GM19372 (cell line): ENCODE measurements around the gene CASP5.
"Not testable (repeated sequence)": the region's sequence is repeated elsewhere in the genome, so short reads cannot be mapped to it uniquely, and the experiment has no call there.

Experiments used
- ATAC-seq: cut with Tn5 transposase; IDR thresholded peaks from one replicate; pipeline ENCODE4 v1.9.1; 2021; ENCODE audit warnings: mild to moderate bottlenecking, low read depth, moderate library complexity; ENCODE audit not compliant: unreplicated experiment

CASP5 gene

DNA sequence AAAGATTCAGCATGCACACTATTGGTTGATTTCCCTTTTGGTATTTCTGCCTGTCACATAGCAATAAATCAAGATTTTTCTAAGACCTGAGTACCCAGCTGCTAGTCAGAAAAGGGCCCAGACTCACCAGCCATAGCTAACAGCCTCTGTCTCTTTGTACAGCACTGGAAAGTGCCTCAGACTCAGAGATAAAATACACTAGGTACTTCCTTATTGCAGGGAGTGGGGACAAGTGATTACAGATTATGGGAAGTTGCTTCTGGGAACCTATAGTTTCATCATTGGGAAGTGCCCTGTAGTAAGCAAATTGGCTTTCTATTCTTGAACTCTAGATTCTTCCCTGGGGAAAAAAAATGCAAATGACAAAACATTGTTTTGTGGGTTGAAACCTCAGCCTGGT lies at the start of gene CASP5:
Gene CASP5 (minus strand): TSS at position 166 of the 400 bp plus-strand sequence. CDS start 32 bp downstream, at position 134.
- ATAC-seq = no peak

DNA sequence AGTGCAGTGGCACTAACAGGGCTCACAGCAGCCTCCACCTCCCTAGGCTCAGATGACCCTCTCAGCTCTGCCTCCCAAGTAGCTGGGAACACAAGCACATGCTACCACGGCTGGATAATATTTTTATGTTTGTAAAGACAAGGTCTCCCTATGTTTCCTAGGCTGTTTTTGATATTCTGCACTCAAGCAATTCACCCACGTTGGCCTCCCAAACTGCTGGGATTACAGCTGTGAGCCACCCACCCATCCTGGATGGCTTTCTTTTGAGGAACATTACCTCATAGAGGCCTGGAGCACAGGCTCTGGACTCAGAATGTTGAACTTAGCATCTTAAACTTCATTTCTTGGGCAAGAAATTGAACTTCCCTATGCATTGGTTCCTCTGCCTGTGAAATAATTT lies 49.1 kb upstream of the CASP5 start:
- not testable (repeated sequence) for ATAC-seq

DNA sequence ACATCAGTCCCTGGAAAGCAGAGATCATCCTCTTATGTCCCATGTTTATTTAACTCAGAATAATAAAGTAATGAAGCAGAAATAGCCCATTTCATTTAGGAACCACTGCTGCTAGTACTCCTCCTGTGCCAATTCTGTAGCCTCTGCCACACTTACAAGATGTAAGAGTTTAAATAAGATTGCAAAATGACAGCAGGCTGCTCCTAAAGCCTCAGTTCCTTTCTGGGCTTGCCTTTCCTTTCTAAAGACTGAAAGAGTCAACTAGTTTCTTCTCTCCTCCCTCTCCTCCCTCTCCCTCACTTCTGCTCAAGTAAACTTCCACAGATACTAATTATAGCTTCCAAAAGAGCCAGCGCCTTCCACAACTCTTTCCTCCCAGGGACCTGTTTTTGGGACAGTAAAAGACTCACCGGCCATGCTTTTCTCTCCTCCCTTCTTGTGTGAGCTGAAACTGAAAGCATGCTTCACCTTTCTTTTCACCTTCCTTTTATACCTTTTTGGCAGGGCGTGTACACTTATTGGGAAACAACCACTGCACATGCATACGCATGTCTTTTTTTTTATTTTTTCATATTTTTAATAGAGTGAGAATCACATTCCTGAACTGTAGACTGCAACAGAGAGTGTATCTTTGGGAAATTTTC lies 48.2 kb upstream of the CASP5 start:
- ATAC-seq = no peak

DNA sequence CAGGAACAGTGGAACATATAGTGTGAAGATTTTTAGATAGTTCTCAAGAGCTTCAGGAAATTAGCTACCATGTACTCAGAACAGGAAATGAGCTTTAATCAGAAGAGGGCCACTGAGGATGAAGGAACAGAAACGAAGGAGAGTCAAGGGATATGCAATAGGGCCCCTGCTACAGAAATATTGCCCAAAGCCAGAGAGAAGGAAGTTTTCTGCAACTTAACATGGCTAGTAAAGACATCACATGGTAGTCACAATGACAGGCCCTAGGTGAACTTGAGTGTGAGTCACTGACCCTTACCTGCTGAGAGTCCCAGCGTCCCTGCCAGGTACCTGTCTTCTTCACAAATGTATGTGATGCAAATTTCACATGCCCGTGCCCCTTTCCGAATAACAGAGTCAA lies 47.3 kb upstream of the CASP5 start:
- no peak for ATAC-seq

DNA sequence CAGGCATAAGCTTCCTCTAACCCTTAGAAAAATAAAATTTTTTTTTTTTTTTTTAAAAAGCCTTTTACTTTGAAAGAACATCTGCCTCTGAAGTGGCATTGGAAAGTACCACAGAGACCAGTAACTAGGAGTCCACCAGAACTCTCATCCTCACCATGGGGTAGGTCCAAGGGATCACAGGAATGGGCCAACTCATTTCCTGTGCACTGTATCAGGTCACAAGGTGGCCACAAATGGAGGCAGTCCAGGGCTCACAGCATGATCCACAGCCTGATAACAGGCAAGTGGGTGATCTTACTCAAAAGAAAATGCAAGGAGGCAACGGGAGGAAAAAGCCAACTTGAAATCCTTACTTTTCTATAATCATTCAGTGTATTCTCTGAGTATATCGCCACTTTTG lies 46.8 kb upstream of the CASP5 start:
- ATAC-seq = not testable (repeated sequence)

DNA sequence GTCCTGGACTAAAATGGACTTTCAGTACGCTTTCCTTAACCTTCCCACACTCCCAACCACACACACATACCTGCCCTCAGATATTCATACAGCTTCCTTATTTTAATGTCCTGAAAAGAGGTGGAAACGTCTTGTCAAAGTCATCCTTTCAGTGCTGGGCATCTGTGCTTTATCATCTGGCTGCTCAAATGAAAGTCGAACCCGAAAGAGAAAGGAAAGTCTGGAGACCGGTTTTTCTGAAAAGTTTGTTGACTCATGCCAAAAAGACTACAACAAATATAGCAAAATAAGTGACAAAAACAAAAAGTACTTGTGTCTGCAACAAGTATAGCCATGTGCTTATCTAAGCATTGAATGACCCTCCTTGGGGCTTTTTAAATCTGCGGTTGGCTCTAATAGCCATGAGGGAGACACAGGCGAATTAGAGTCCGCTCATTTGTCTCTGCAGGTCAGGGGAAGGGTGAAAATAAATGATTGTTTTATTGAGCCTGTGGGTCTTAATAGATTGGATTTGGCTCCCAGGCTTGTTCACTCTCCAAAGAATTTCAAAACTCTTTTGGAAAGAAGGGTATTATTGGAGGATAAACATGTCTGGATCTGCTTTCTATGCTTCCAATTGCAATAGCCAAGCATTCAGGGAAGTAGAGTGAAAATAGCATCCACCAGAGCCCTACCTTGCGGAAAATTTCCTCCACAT lies 40.4 kb upstream of the CASP5 start:
- not testable (repeated sequence) for ATAC-seq

DNA sequence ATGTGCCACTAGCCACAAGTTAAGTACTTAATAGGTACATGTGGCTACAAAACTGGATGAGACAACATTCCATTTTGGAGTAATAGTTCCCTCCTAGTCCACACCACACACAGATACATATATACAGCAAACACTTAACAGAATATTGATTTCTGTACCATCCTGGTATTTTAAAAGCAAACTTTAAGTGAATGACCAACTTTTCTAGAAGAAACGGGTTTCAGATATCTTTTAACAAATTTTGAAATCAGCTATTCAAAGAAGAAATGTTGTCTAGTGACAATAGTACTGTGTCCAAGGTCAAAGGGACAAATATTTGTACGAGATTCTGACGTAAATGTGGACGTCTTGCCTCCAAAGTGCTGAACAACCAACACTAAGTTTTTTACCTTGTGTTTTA lies 34.5 kb upstream of the CASP5 start:
- ATAC-seq = no peak

DNA sequence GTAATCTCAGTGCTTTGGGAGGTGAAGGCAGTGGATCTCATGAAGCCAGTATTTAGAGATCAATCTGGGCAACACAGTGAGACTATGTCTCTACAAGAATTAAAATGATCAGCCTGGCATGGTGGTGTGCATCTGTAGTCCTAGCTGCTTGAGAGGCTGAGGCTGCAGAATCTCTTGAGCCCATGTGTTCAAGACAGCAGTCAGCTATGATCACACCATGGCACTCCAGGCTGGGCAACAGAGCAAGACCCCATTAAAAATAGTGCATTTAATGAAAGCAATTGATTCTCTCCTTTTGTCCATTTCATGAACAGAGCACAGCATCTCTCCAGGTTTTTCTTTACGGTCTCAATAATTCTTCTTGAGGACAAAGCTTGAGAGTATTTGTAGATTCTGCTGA lies 33.5 kb upstream of the CASP5 start:
- ATAC-seq = no peak

DNA sequence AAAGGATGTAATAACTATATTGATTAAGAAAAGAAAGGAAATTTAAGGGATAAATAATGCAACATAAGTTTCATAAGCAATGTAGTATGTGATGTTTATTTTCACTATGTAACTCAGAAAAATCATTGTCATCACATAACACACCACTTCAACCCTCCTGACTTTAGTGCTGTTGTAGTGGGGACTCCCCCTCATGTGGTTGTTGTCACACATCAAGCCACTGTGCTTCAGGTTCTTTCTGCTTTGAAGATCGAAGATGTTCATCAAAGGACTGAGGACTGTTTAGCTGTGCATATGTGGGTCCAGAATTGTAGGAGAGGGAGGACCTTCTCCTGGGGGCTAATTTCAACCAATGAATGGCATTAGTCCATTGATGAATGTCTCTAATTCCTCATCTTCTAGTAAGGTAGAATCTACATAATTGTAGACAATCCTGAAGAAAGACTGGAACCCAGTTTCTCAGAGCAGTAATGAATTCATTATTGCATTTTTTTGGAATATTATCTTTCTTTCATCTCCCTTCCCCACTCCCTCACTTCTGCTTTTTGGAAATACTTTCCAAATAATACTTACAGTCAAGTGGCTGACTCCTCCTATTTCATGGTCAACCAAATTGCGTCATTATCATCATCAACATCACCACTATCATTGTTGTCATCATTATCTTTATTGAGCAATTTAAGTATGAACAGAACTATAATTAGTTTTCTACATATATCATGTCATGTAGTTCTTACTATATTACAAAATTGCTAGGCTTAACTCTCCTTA lies 31.9 kb upstream of the CASP5 start:
- ATAC-seq = no peak

DNA sequence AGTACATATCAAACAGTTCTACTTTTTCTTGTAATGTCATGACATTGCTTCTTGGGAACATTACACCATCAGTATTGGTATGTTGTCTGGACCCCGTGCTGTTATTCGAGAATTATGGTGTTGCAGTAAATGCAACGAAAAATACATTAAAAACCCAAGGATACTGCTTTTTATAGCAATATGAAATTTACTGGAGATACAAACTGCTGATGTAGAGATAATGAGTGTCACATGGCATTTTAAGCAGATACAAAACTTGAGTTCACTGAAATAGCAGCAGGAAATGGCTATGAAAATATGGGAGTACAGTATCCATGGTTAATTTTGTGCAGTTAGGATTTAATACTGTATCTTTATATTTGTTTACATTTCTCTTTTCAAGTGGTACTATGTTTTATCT lies 29.5 kb upstream of the CASP5 start:
- no peak for ATAC-seq

DNA sequence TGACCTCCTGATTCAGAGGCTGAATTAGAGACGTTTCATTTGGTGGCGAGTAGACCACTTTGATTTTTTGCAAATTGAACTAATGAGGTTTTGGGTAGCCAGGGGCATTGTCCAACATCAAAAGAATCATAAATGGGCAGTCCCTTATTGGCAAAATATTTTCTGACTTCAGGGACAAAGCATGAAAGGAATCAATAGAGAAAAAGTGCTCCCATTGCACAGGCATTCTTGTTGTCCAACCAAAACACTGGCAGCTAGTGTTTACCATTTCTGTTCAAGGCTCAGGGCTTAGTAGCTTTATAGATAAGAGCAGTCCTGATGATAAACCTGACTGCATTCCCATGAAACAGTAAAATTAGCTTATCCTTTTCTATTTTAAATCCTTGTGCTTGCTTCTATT lies 28.6 kb upstream of the CASP5 start:
- no peak for ATAC-seq

DNA sequence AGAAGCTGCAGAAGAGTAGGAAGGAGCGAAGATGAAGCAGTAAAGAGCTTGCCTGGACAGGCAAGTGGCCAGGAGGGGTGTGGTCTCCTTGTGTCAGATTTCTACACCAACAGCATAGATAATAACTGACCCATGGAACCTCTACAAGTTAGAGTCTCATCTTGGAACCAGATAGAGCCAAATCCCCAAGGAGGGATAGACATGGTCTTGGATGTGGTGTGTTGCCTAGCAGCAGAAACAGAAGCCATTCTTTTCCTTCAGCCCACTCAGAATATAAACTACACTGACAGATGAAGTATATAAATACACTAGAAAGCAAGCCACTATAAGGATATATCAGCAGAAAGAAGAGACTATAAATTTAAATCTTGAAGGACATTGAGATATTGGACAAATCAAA lies 26.5 kb upstream of the CASP5 start:
- no peak for ATAC-seq

DNA sequence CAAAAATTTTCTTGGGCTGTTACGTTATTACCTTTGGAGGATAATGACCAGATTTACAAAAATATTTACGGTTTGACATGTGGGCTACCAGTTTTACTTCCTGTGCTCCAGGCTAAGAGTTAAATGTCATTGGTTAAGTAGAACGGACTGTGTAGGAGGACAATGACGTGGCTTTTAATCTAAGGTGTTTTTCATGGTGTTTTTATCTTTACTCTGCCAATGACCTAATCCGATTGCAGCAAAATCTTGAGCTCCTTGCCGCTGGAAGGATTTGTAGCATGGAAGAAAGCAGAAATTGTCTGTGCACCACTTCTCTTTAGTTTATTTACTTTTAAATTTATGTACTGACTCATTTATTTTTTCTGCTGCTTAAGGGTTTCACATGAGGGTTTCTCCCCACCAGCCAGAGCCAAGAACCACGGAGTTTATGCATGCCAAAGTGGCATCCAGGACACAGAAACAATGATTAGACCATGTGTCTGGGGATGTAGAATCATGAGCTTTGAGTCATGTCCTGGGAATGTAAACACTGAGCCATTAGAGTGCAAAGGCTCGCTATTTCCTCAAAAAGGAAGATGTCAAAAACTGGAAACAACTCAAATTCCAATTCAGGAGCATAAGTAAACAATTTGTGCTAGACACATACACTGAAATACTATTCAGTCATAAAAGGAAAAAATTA lies 24.1 kb upstream of the CASP5 start:
- ATAC-seq = no peak

DNA sequence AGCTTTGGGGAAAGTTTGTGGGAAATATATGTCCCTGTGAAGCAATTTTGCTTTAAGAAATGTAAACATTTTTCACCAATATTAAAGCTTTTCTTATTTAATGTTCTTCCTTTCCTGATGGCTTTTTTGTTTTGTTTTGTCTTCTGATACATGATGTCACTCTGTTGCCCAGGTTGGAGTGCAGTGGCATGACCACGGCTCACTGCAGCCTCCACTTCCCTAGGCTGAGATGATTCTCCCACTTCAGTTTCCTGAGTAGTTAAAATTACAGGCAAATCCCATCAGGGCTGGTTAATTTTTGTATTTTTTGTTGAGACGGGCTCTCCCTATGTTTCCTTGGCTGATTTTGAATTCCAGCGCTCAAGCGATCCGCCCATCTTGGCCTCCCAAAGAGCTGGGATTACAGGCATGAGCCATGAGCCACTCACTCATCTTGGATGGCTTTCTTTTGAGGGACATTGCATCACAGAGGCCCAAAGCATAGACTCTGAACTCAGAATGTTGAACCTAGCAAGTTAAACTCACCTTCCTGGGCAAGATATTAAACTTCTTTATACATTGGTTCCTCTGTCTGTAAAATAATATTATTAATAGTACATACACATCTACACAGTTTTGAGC lies 22.8 kb upstream of the CASP5 start:
- ATAC-seq = no peak

DNA sequence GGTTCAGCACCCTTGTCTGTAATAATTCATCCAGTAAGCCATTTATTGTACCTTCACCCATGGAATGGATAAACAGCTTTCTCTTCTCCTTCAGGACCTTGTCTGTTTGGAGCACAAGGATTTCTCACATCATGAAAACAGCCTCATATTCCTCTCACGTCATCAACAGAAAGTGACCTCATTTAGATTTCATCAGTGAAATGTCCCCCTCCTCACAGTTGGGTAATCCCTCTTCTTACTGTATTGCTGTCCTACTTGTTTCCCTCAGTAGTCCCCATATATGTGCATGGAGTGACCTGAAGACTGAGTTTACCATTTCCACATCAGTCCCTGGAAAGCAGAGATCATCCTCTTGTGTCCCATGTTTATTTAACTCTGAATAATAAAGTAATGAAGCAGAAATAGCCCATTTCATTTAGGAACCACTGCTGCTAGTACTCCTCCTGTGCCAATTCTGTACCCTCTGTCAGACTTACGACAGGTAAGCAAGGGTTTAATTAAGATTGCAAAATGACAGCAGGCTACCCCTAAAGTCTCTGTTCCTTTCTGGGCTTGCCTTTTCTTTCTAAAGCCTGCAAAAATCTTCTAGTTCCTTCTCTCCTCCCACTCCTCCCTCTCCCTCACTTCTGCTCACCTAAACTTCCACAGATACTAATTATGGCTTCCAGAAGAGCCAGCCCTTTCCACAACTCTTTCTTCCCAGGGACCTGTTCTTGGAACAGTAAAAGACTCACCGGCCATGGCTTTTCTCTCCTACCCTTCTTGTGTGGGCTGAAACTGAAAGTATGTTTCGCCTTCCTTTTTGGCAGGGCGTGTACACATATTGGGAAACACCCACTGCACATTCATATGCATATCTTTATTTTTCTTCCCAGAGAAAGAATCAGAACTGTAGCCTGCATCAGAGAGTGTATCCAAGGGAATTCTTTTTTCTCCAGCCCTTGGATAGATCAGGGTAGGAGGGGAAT lies 21.9 kb upstream of the CASP5 start, which contains the start of gene CARD16:
Gene CARD16 (minus strand): TSS at position 779 of the 968 bp plus-strand sequence. CDS start 38 bp downstream, at position 741.
- peak; percentile 99 for ATAC-seq

DNA sequence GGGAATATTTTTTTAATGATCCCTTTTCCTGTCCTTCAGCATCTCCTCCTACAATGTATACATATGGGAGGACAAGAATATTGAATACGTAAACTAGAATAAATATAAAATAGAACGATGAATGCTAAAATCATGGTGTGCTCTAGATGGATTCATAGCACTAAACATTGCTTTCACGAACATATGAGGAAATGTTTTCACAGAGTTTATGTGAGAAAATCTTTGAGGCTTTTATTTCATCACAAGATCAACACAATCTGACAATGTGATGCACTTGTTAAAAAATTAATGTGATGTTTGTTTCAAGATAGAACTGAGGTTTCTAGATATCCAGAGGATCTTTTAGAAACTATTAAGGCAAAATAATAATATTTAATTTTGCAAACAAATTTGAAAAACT lies 19.2 kb upstream of the CASP5 start:
- no peak for ATAC-seq

DNA sequence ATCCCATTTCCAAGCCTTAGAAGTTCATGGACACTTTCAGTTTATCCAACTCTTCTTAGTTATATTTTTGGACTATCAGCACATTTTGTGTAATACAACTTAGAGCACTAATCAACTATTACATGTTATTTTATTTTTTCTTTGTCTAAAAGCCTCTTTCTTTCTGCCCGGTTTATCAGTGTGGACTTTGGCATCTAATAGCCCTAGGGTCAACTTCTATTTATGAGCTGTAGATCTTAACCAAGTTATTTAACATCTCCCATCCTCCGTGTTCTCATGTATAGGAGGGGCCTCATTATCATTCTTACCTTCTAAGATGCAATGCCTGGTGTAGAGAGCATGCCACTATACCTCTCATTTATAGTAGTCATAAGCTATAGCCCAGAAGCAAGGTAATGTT lies 17.7 kb upstream of the CASP5 start:
- no peak for ATAC-seq

DNA sequence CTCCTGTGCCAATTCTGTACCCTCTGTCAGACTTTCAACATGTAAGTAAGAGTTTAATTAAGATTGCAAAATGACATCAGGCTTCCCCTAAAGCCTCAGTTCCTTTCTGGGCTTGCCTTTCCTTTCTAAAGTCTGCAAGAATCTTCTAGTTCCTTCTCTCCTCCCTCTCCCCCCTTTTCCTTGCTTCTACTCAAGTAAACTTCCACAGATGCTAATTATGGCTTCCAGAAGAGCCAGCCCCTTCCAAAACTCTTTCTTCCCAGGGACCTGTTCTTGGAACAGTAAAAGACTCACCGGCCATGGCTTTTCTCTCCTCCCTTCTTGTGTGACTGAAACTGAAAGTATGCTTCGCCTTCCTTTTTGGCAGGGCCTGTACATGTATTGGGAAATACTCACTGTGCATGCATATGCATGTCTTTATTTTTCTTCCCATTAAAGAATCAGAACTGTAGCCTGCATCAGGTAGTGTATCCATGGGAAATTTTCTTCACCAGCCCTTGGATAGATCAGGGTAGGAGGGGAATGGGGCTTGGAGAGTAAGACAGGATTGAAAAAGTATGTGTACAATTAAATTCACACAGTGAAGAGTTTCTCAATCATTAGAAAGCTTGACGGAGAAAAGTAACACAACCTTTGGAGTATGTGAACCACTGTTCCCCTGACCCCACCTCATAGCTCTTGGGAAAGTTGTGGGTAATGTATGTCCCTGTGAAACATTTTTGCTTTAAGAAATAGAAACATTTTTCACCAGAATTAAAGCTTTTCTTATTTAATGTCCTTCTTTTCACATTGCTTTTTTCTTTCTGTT lies 12.0 kb upstream of the CASP5 start, which contains the start of gene CASP1:
Gene CASP1 (minus strand): TSS at position 332 of the 808 bp plus-strand sequence. CDS start 31 bp downstream, at position 301.
- peak; percentile 90 for ATAC-seq
